Measurements from ENCODE around the gene MIER2.
"Not testable (repeated sequence)": the region's sequence is repeated elsewhere in the genome, so short reads cannot be mapped to it uniquely, and the experiment has no call there.

The MIER2 gene

DNA sequence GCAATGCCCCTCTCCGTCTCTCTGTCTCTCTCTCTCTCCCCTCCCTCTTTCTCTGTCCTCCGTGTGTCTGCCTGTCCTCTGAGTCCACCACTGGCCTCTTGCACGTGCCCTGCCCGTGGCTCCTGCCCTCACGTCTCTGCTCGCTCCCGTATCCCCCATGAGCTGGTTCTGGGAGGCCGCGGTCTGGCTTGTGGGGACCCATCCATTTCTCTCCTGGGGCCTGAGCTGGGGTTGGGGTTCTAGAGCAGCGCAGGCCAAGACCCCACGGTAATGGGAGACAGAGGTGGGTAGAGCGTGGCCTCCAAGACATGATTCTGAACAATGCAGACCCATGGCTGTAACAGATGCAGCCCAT, 45.3 kb upstream of the MIER2 start:
- DNase-seq (ENCODE audit: low read depth) = no peak
- TF ChIP-seq, protein P1, sequence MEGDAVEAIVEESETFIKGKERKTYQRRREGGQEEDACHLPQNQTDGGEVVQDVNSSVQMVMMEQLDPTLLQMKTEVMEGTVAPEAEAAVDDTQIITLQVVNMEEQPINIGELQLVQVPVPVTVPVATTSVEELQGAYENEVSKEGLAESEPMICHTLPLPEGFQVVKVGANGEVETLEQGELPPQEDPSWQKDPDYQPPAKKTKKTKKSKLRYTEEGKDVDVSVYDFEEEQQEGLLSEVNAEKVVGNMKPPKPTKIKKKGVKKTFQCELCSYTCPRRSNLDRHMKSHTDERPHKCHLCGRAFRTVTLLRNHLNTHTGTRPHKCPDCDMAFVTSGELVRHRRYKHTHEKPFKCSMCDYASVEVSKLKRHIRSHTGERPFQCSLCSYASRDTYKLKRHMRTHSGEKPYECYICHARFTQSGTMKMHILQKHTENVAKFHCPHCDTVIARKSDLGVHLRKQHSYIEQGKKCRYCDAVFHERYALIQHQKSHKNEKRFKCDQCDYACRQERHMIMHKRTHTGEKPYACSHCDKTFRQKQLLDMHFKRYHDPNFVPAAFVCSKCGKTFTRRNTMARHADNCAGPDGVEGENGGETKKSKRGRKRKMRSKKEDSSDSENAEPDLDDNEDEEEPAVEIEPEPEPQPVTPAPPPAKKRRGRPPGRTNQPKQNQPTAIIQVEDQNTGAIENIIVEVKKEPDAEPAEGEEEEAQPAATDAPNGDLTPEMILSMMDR (IDR thresholded peaks at IDR 0.05; ENCODE audit: low read length, missing control alignments) = no peak
- H3K4me3 ChIP-seq (replicated peaks; ENCODE audit: low read depth, low read length) = no peak overlapping the region

DNA sequence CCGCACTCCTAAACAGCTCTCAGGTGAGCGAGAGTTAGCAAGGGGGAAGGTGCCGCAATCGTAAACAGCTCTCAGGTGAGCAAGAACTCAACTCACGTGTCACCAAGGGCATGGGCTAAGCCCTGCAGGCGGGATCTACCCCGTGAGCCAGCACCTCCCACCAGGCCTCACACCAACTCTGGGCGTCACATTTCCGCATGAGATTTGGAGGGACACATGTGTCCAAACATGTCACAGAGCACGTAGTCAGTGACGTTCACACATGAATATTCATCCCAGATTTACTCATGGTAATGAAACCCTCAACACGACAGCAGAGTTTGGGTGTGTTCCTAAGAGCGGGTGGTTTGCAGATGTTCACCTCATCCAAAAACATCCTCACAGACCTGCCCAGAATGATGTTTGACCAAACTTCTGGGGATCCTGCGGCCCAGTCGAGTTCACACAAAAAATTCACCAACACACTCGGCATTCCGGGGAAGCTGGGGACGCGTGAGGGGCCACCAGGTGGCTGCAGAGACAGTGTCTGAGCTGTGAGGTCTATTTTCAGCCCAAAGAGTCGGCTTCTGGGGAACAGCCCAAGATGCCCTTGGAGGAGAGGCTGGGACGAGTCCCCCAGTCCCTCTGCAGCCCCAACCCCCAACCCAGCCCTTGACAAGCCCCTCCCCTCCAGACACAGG, 44.8 kb upstream of the MIER2 start:
- DNase-seq (ENCODE audit: low read depth) = no peak
- H3K4me3 ChIP-seq (replicated peaks; ENCODE audit: low read depth, low read length) = no peak overlapping the region
- TF ChIP-seq, protein P1 (IDR thresholded peaks at IDR 0.05; ENCODE audit: low read length, missing control alignments) = no peak

DNA sequence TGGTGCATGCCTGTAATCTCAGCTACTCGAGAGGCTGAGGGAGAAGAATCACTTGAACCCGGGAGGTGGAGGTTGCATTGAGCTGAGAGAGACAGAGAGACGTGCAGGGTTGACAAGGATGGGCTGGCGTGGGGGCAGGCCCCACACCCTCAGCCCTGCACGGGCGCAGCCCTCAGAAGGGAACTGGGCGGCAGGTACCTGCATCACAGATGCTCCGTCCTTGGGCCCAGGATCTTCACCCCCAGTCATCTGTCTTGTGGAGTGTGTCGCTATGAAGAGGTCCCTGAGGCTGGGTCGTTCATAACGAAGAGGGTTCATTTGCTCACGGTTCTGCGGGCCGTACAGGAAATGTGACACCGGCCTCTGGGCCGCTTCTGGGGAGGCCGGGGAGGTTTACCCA, 44.1 kb upstream of the MIER2 start:
- no peak for DNase-seq (ENCODE audit: low read depth)
- TF ChIP-seq, protein P1 (IDR thresholded peaks at IDR 0.05; ENCODE audit: low read length, missing control alignments) = no peak
- H3K4me3 ChIP-seq (replicated peaks; ENCODE audit: low read depth, low read length) = no peak overlapping the region

DNA sequence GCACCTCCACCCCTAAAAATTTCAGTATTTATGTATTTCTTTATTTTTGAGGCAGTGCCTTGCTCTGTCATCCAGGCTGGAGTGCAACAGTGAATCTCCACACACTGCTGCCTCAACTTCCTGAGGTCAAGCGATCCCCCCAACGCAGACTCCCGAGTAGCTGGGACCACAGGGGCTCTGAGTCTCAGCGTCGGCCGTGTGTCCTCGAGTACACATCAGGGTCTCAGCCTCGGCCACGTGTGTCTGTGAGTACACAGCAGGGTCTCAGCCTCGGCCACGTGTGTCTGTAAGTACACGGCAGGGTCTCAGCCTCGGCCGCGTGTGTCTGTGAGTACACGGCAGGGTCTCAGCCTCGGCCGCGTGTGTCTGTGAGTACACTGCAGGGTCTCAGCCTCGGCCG, 43.2 kb upstream of the MIER2 start:
- TF ChIP-seq, protein P1 (IDR thresholded peaks at IDR 0.05; ENCODE audit: low read length, missing control alignments) = no peak
- no peak for DNase-seq (ENCODE audit: low read depth)

DNA sequence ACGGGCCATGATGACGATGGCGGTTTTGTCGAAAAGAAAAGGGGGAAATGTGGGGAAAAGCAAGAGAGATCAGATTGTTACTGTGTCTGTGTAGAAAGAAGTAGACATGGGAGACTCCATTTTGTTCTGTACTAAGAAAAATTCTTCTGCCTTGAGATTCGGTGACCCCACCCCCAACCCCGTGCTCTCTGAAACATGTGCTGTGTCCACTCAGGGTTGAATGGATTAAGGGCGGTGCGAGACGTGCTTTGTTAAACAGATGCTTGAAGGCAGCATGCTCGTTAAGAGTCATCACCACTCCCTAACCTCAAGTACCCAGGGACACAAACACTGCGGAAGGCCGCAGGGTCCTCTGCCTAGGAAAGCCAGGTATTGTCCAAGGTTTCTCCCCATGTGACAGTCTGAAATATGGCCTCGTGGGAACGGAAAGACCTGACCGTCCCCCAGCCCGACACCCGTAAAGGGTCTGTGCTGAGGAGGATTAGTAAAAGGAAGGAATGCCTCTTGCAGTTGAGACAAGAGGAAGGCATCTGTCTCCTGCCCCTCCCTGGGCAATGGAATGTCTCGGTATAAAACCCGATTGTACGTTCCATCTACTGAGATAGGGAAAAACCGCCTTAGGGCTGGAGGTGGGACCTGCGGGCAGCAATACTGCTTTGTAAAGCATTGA, 42.2 kb upstream of the MIER2 start:
- DNase-seq (ENCODE audit: low read depth); H3K4me3 ChIP-seq (replicated peaks; ENCODE audit: low read depth, low read length): not testable (repeated sequence)

More for the DNA sequence above, 43.2 kb upstream of the MIER2 start:
- no peak overlapping the region for H3K4me3 ChIP-seq (replicated peaks; ENCODE audit: low read depth, low read length)

- not testable (repeated sequence) for H3K4me3 ChIP-seq (replicated peaks; ENCODE audit: low read depth, low read length); DNase-seq (ENCODE audit: low read depth)
Observed at GRCh38 chr19:386189-386588, 41.6 kb upstream of the MIER2 start.

- no peak overlapping the region for H3K4me3 ChIP-seq (replicated peaks; ENCODE audit: low read depth, low read length)
- TF ChIP-seq, protein P1 (IDR thresholded peaks at IDR 0.05; ENCODE audit: low read length, missing control alignments) = no peak
- DNase-seq (ENCODE audit: low read depth) = no peak
Observed at GRCh38 chr19:384799-385169, 40.2 kb upstream of the MIER2 start.

Data from fibroblast of pulmonary artery (primary cell).